ENCODE data around the gene NATD1.

Gene NATD1

DNA sequence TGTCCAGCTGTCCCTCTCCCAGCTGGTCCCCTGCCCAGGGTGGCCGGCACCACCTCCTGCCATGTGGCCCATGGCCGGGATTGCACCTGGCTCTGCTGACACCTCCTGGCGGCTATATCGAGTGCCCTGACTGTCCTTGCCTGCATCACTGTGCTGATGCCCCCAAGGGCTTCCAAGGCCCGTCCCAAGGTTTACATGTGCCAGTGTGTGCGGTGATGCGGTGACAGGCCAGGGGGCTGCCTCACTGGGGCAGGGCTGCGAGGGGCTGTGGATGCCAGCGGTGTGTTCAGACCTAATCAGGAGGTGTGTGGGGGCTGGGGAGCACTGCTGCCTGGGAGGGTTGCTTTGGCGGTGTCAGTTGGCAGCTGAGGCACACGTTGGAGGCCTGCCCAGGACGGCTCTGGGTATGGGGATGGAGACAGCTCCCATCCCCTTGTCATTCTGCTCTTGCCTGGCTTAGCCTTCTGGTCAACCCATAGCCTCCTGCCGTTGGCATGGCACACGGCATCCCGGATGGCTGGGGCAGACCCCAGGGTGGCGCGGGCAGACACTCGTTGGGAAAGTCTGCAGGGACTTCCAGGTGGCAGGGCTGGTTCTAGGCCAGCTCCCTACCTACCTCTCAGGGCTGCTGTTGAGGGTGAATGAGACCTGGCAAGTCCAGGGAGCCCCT, 36.8 kb upstream of the NATD1 start:
- no peak for DNase-seq (ENCODE audit: low read depth)

DNA sequence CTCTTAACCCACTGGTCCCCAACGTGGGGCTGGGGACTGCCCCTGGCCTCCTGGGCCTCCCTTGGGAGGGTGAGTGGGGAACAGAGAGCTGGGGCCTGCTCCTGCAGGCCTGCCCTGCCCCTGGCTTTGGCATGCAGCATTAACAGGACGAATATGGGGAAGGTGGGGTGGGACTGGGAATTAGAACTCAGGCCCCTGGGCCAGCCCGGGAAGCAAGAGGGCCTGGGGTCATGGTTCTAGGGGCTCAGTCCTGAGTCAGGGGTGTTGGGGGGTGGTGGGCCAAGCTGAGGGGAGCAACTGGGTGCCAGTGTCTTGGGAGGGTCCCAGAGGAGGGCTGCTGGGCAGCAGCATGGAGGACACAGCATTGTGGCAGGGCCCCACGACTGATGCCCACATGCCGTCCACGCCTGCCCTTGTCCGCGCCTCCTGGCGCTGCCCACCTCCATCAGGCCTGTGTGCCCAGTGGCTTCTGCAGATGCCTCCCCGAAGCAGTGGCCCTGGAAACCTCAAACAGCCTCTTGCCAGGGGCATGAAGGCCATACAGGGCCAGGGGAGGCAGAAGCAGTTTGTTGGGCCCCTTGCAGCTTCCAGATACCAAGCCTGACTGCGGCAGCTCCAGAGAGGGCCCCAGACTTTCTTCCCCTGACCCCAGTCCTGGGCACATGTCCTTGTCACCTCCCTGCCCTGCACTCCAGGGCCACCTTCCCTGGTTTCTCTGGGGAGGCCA, 36.1 kb upstream of the NATD1 start:
- DNase-seq (ENCODE audit: low read depth), result no peak

DNA sequence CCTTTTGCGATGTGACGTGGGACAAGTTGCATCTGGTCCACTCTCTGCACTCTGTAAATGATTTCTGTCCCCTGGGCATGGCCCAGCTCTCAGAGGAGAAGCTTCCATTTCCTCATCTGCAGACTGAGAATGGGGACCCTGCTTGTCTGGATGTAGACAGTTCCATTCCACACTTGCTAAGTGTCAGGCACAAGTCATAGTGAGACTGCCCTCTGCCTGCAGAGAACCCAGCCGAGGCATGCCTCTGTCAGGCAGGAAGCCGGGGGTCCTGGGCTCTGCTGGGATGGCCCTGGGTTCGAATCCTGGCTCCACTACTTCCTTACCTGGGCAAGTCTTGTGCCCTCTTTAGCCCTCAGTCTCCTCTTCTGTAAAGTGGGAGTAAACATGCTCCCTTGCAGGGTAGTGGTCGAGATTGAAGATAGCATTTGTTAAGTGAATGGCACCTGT, 35.4 kb upstream of the NATD1 start:
- no peak for DNase-seq (ENCODE audit: low read depth)

DNA sequence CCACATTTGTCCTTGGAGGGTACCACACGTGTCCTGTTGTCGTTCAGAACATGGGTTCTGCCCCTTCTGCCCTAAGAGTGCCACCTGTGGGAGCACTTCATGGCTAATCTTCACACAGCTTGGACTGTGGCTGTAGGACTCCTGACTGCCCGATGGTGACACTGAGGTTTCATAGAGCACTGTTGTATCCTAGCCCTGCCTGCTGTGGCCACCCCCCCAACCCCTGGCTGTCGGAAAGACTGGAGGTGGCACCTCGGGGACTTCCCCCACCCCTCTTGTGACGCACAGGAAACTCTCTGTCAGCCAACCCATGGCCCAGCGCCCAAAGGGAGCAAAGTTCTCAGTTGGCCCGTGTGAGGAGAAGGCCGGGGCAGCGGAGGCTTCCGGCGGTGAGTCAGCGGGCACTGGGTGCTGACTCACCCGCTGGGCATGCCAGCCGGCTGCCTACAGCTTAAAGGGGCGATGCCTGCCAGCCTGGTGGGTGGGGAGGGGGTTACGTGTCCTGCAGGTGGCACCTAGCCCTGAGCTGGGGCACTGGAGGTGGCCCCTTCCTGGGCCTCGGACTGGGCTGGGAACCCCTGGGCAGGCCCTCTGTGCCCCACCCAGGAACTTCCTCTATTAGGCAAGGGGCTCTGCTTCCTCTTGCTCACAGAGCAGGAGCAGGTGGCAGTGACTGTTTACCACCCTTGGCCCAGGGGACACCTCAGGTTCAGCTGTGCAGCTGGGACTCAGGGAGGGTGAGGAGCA, 34.7 kb upstream of the NATD1 start:
- DNase-seq (ENCODE audit: low read depth), result peak; percentile 86

DNA sequence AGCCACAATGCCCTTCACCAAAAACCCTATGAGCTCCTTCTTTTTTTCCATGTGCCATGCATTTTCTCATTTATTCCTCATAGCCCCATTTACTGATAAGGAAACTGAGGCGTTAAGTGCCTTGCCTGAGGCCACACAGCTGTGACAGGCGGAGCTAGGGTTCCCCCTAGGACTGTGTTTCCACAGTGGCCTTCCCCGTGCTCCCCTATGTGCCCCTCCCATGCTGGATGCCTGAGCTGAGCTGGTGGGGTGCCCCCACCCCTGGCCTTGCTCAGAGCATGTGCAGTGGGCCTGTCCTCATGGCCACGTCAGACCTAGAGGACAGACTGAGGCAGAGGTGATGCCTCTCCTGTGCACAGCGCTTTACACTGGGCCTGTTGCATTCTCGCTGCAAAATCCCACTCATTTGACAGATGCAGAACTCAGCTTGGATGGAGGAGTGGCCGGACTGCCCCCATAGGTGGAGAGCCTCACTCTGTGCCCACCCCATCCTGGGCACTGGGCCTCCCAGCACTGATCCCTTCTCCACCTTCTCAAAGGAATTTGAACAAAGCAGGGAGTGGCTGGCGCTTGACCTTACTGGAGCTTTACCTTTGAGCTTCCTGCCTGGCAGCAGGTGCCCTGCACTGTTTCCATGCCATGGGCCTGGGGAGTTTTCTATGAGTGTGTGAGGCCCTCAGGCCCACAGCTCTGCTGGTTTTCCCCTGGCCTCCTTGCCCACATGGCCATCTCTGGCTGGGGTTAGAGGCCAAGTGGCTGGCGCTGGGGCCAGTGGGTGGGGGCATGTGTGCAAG, 33.9 kb upstream of the NATD1 start:
- DNase-seq (ENCODE audit: low read depth), result no peak

DNA sequence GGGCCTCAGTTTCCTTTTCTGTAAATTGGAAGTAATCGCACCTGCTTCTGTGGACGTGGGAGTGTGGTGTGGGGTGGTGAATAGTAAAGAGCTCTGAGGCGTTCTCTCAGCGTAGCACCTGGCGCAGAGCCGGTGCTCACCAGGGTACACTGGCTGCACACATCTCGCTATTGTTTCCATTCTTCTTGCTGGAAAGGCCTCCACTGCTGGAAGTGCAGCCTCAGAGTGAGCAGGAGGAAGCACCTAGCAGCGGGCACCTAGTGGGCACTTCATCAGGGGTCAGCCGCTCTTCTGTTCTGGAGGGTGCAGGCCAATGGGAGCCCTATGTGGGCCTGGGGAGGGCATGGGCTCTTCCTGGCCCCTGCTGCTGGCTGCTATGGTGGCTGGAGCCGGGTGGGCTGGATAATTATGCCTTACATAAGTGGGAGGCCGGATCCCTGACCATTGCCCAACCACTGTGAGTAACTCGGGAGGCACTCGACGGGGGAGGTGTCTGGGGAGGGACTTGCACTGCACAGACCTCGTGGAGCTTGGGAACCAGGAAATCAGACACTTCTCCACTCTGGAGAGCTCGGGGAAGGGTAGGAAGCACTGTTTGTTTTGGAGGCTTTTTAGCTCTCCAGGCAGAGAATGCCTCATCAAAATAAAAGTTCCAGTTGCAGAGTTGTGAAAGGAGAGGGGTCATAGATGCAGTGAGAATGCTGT, 33.0 kb upstream of the NATD1 start:
- no peak for DNase-seq (ENCODE audit: low read depth)

DNA sequence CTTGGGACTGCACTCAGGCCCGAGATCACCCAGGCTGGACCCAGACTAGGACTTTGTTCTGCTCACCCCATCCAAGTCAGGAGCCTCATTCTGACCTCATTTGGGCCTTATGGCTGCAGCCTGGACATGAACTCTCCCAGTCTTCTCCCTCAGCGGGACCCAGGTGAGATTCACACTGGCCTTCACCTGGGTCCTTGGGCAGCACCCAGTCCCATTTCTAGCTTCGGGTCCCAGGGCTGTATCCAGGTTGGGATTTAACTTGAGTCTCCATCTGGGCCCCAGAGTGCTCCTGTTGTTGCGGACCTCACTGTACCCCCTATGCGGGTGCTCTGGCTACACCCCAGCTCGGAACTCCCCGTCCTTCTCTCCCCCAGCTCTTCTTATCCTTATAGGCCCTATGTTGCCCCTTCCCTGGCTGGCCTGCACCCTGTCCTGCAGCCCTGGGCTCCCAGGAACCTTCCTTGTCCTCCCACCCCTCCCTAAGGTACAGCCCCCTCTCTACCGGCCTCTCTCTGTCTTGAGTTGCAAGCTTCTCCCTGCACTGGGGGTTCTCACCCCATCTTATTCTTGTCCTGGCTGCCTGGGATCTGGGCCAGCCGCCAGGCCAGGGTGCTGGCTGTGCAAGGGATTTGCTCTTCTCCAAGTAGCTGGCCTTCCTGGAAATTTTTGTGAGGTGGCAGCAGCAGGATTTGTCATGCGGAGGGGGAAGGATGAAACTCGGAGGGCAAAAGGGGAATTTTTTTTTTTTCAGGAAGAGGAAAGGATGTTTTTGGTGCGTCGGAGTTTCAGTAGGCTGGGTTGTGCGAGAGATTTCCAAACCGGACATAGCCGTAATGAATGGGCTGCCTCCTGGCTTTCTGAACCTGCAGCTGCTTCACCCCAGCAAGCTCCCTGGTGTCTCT, 32.2 kb upstream of the NATD1 start:
- no peak for DNase-seq (ENCODE audit: low read depth)

DNA sequence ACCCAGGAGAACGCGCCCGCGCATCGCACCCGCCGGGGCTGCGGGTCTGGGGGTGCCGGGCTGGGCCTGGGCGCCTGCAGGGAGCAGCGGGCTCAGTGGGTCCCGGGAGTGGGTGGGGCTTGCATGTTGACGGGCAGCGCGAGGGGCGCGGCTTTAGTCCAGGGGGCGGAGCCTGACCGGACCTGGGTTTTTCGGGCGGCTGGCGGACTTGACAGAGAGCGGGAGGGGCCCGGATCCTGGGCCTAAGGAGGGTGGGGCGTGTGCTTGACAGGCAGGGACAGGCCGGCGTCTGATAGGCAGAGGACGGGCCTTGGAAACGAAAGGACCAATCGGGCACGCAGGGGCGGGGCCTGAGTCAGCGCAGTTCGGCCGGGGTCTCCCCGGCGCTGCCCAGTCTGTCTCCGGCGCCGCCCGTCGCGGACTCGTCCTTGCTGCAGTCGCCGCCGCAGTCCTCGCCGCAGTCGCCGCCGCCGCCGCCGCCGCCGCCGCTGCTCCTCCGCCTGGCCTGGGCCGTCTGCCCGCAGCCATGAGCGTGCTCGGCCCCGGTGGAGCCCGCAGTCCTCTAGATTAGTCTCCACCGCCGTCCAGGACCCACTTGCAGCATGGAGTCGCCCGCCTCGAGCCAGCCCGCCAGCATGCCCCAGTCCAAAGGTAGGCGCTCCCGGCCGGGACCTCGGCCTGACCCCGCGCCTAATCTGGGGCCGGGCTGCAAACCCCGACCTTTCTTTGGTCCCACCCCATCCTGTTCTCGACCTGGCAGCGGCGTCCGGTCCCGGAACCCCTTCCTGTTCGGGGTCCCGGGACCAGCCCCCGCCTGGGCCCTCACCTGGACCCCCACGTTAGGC, 31.3 kb upstream of the NATD1 start, which contains the start of gene MAP2K3:
MAP2K3 (plus strand) TSS at position 393 of the 845 bp plus-strand sequence; CDS start at position 603, 210 bp downstream.
- peak; percentile 90 for DNase-seq (ENCODE audit: low read depth)

DNA sequence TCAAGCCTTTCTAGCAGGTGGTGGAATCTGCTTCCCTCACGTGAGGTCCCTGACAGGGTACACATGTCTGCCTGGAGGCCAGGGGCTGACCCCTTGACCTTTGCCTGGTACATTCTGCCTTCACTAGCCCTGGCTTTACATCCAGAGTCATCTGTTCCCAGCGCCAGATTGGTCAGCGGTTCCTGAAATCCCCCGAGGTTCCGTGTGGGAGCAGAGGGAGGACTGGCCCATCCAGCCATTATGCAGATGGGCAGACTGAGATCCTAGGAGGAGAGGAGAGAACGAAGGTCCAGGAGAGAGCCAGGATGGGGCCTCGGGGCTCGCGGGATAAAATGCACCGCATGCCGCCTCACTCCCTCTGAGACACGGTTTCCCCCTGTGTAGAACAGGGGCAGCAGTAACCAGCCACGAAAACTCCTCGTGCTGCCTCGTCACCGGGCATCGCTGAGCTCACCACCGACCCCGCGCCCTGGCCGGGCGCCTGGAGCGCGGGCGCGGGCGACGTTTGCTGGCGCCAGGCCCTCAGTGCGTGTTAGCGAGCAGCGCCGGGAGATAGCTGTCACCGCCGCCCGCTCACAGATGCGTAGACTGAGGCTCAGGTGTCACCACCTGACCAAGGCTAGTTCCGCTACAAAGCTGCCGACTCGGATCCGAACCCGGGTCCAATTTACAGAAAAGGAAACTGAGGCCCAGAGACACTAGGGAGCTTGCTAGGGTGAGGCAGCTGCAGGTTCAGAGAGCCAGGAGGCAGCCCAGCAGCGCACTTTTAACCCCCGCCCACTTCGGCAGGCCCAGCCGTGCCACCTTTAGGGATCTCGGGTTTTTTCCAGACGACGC, 30.5 kb upstream of the NATD1 start:
- no peak for DNase-seq (ENCODE audit: low read depth)

DNA sequence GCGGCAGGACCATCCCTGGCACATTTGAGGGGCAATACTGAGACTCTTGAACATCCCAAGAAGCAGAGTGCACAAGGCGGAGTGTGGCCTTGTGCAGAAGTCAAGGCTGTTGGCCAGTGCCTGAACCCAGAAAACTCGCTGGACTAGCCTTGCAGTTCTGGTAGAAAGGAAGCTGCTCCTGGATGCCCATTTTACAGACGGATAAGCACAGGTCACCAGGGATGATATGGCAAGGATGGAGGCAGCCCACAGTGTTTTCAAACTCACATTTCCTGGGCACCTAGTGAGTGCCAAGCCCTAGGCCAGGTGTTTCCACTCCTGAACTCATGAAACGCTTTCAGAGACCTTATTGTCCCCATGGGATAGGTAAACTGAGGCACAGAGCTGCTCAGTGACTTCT, 29.6 kb upstream of the NATD1 start:
- no peak for DNase-seq (ENCODE audit: low read depth)

DNA sequence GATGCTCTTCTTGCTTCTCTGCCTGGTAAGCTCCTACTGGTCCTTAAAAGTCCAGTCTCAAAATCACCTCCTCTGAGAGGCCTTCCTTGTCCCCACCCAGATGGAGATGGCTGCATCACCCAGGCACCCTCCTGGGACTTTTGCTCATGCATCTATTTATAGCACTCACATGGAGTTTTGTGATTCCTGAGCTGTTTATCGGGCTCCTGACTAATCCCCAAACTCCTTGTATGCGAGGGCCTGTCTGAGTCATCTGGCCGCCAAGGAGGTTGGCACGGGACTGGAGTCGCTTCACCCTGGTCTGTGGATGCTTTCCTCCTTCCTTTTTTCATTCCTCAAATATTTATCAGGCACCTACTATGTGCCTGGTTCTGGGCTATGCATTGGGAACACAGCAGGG, 29.0 kb upstream of the NATD1 start:
- DNase-seq (ENCODE audit: low read depth), result no peak

DNA sequence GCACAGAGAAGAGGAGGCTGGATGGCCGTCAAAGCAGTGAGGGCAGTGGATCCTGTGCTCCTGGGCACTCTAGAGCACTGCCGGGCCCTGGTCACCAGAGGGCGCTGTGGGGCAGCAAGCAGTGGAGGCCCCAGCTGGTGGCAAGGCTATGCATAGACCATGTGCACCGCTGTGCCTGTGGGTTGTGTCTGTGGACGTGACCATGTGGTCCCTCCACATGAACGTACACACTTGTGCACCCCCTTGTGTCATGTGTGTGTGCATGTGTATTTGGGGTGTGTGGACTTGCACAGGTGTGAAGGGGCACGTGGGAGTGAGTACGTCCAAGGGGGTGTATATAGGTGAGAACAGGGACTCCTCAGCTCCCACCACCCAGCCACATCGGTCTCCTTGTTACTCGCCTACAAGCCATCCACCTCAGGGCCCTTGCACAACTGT, 26.9 kb upstream of the NATD1 start:
- DNase-seq (ENCODE audit: low read depth), result peak; percentile 88

DNA sequence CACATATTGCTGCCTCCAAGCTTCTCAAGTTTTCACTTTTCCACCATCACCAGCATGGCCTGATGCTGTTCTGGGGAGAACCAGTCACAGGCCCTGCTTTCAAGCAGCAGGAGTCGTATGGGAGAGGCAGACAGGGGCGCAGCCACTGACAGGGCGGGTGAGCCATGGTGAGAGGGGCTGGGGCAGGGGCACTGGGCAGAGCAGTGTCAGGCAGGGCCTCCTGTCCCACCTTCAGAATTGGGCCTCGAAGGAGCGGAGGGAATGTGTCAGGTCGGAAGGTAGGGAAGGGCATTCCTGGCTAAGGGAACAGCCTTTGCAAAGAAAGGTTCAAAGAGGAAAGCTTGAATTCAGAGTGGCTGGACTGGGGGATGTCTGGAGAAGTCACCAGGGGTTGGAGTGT, 26.4 kb upstream of the NATD1 start:
- DNase-seq (ENCODE audit: low read depth), result no peak

DNA sequence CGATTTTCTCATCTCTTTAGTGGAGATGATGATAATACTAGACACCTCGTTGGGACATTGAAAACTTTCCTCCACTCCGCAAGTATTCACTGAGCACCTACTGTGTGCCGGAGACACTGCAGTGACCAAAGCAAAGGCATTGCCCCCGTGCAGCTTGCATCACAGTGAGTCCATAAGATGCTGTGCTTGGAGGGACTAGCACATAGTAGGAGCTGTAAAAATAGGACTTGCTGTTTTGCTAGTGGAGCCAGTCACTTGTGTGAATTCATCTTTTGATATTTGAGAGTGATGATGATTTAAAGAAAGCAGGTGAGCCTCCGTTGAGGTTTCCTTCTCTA, 26.0 kb upstream of the NATD1 start:
- DNase-seq (ENCODE audit: low read depth), result no peak

DNA sequence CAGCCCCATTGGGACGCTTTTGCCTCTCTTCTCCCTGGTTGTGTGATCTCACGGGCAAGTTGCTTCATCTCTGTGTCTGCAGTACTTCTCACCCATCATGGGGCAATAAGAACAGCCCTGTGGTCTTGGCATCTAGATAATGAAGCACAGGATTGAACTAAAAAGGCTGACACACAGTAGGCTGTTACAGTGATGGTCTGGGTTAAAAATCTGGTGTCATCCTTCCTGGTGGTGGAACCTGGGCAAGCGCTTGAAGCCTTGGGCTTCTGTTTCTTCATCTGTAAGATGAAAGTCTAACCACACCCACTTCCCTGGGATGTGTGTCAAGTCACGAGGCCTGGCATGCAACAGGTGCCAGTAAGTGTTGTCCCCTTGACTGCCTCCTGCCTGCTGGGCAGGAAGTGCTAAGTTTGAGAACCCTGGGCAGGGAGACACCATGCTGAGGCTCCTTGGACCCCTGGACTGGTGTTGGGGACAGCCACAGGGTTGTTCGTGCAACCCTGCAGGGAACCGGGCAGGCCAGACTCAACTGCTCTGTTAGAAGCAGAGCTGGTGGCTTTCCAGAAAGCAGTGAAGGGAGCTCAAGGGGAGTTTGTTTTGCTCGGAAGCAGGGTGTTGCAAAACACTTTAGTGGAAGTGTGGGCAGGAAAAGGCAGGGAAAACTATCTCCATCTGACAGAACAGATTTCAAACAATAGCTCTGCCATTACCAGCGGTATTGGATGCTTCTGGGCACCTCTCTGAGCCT, 25.4 kb upstream of the NATD1 start:
- no peak for DNase-seq (ENCODE audit: low read depth)

DNA sequence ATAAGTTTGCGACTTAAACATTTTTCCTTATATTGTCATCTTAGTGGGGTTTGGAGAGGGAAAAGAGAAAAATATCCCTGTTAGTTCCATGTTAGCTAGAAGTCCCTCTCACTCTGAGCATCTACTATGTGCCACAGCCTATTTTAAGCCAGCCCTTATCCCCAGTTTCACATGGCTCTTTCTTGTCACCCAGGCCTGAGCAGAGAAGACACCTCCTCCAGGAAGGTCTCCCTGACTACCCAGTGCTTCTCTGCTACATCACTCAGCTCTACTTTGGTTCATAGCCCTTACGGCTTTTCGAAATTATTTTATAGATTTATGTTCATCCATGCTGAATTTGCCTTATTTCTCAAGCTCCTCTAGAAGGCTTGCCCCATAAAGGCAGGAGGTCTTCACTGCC, 24.1 kb upstream of the NATD1 start:
- DNase-seq (ENCODE audit: low read depth), result no peak

DNA sequence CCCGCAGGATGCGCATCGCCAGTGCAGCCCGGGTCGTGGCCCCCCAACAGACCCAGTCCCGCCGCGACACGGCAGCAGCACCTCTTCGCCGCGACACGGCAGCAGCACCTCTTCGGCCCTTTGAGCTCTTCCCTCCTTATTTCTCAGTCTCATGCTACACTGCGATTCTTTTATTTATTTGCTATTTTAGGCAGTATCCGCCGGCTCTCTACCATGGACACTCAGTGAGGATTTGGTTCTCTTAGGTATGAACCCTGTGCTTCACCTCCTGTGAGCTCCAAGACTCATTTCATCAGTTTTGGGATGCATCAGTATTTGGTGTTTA, 23.0 kb upstream of the NATD1 start:
- no peak for DNase-seq (ENCODE audit: low read depth)

Measured in stimulated activated CD8-positive, alpha-beta memory T cell treated with anti-CD3 and anti-CD28 coated beads, Interleukin-15, amount 100 ng/mL, for 24 hours (primary cell).